Measurements from ENCODE around the gene CBX5. TPM values are rescaled to one million over a fixed set of nuclear protein-coding genes. Genes with fewer than 3 reads are reported as not detected.

The CBX5 gene
- total RNA-seq, 2 donors from 2014 or later: 27.0 to 34.3 TPM

- Histone ChIP-seq H3K4me1 (no peaks in the 10 kb centered on the region), H3K27me3 (no peaks in the 10 kb centered on the region), H3K27ac (no peak overlapping the region), H3K36me3 (replicated peaks in 1 of 2; ENCODE audit: insufficient read depth in 1 of 2, low read depth in 2 of 2) (no peaks in the 10 kb centered on the region), H3K9me3 (no peaks in the 10 kb centered on the region), H3K4me3 (no peak overlapping the region)
- DNase-seq: no peak
- intact Hi-C loops (cut with DNase I): loop anchor here (5.0 kb wide), 1 partner anchor 198 kb away; the partner anchor contains the start of gene HOXC9
- 79 to 84% methylated on average over 5 of the region's 5 CpGs for WGBS, 2 donors
- no peak for ATAC-seq
- TF ChIP-seq POLR2A (IDR thresholded peaks at IDR 0.05) (no peak), CTCF (IDR thresholded peaks at IDR 0.05) (no peak)
Observed at GRCh38 chr12:54200412-54200811, 79.5 kb downstream of the CBX5 start.

DNA sequence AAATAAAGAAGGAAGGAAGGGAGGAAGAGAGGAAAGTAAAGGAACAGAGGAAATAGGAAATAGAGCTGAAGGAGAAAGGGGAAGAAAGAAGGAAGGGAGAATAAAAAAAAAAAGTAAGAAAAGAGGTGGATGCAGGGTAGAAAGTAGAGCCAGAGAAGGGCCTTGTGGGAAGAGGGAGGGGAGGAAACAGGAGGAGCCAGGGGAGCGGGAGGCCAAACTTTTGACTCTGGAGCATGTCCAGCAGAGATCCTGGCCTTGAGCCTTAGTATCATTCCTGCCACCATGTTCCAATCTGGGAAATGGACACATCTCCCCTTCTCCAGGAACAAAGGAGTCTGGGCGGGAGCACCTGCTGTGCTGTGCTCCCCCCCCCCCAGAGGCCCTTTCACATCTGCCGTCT, 80.0 kb downstream of the CBX5 start:
- TF ChIP-seq CTCF (IDR thresholded peaks at IDR 0.05) (no peak), POLR2A (IDR thresholded peaks at IDR 0.05) (no peak)
- H3K4me3 ChIP-seq: no peak overlapping the region
- H3K4me1 ChIP-seq: no peaks in the 10 kb centered on the region
- ATAC-seq (no peak), DNase-seq (no peak)
- no peaks in the 10 kb centered on the region for H3K9me3 ChIP-seq
- 46 to 51% methylated on average over 3 of the region's 3 CpGs for WGBS, 2 donors
- no peaks in the 10 kb centered on the region for H3K27me3 ChIP-seq
- no peaks in the 10 kb centered on the region for H3K36me3 ChIP-seq (replicated peaks in 1 of 2; ENCODE audit: insufficient read depth in 1 of 2, low read depth in 2 of 2)
- intact Hi-C loops (cut with DNase I): loop anchor here (5.0 kb wide), 1 partner anchor 198 kb away; the partner anchor contains the start of gene HOXC9
- H3K27ac ChIP-seq: no peak overlapping the region

DNA sequence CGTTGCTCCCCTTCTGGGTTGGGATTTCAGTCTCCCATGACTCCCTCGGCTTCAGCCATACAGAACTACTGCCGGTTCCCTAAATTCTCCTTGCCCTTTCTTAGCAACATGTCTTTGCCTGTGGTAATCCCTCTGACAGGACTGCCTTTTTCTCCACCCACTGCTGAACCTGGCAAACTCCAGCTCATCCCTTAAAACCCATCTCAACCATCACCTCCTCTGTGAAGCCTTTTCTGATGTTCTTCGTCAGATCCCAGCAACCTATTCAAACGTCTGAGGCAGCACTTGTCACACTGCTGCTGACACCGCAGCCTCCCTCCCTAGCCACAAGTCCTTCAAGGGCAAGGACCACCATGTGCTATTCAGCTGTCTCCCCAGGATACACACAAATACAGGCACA, 80.9 kb downstream of the CBX5 start:
- Histone ChIP-seq H3K9me3 (no peaks in the 10 kb centered on the region), H3K27ac (no peak overlapping the region), H3K4me3 (no peak overlapping the region), H3K36me3 (replicated peaks in 1 of 2; ENCODE audit: insufficient read depth in 1 of 2, low read depth in 2 of 2) (no peaks in the 10 kb centered on the region), H3K27me3 (no peaks in the 10 kb centered on the region), H3K4me1 (no peaks in the 10 kb centered on the region)
- ATAC-seq (no peak), DNase-seq (no peak)
- 50 to 56% methylated on average over 6 of the region's 6 CpGs for WGBS, 2 donors
- TF ChIP-seq POLR2A (IDR thresholded peaks at IDR 0.05): no peak
- TF ChIP-seq CTCF (IDR thresholded peaks at IDR 0.05): no peak
- intact Hi-C loops (cut with DNase I): no loop called here

DNA sequence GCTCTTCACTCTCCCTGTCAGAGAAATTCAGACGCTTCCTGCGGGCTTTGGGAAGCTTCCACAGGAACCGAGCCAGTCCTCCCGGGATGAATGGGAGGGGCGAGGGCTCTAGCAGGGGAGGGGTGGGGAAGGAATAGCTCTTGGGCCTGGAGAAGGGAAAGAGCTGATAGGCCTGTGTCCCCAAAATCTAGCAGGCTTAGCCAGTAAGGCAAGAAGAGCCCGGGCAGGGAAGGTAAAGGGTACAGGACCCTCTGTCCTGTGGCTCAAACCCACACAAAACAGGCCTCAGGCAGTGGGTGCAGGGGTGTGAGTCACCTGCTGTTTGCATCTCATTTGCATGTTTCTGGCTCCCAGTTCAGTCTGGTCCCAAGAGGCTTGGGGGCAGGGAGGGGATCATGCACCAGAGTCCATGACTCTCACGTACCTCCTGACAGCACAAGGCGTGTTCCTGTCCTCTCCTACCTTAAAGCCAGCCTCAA, 82.5 kb downstream of the CBX5 start:
- Histone ChIP-seq H3K36me3 (replicated peaks in 1 of 2; ENCODE audit: insufficient read depth in 1 of 2, low read depth in 2 of 2) (no peaks in the 10 kb centered on the region), H3K9me3 (no peaks in the 10 kb centered on the region), H3K4me3 (no peak overlapping the region), H3K4me1 (no peaks in the 10 kb centered on the region), H3K27ac (no peak overlapping the region), H3K27me3 (no peaks in the 10 kb centered on the region)
- no peak for TF ChIP-seq CTCF (IDR thresholded peaks at IDR 0.05)
- no peak for TF ChIP-seq POLR2A (IDR thresholded peaks at IDR 0.05)
- ATAC-seq (no peak), DNase-seq (no peak)
- 44 to 46% methylated on average over 8 of the region's 8 CpGs for WGBS, 2 donors
- intact Hi-C loops (cut with DNase I): no loop called here

DNA sequence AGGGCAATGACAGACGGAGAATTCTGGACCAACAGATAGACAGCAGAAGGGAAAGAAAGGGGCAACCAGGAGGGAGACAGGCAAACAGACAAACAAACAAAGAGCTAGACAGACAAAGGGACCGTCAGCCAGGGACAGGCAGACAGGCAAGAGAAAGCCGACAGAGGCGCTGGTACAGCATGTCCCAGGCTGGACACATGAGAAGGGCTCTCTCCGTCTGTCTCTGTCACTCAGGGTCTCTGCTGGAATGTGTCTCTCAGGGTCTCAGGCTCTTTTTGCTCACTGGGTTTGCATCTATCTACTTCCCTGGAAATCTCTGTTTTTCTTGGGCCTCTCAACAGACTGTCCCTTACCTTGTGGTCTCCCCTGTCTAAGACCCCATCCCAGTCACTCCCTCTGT, 82.9 kb downstream of the CBX5 start:
- TF ChIP-seq POLR2A (IDR thresholded peaks at IDR 0.05) (no peak), CTCF (IDR thresholded peaks at IDR 0.05) (no peak)
- no peaks in the 10 kb centered on the region for H3K4me1 ChIP-seq
- no peaks in the 10 kb centered on the region for H3K9me3 ChIP-seq
- no peak overlapping the region for H3K4me3 ChIP-seq
- ATAC-seq (no peak), DNase-seq (no peak)
- H3K36me3 ChIP-seq (replicated peaks in 1 of 2; ENCODE audit: insufficient read depth in 1 of 2, low read depth in 2 of 2): no peaks in the 10 kb centered on the region
- intact Hi-C loops (cut with DNase I): no loop called here
- no peak overlapping the region for H3K27ac ChIP-seq
- 54 to 56% methylated on average over 5 of the region's 5 CpGs for WGBS, 2 donors
- no peaks in the 10 kb centered on the region for H3K27me3 ChIP-seq

Data from body of pancreas (tissue), 4 donors.